ENCODE data around the gene EPHA8.

EPHA8 gene

GRCh38 chr1:22566161-22566560 is 2.9 kb downstream of the EPHA8 start:
- H3K4me2 ChIP-seq (ENCODE audit: low read depth, low read length) = no peak overlapping the region
- H3K4me3 ChIP-seq (ENCODE audit: low read length) = no peak overlapping the region
- peaks cover 94% of the 10 kb centered on the region for H3K27me3 ChIP-seq (replicated peaks; ENCODE audit: insufficient read depth, low read length)
- no peak overlapping the region for H3K27ac ChIP-seq (ENCODE audit: low read length)
- H2AFZ ChIP-seq (ENCODE audit: low read length) = no peak overlapping the region
- no peaks in the 10 kb centered on the region for H3K36me3 ChIP-seq (replicated peaks; ENCODE audit: insufficient read depth, low read length)
- DNase-seq = no peak
- no peaks in the 10 kb centered on the region for H3K79me2 ChIP-seq (ENCODE audit: low read length)
- no peaks in the 10 kb centered on the region for H4K20me1 ChIP-seq (ENCODE audit: insufficient read depth, low read length)
- no peaks in the 10 kb centered on the region for H3K9me2 ChIP-seq (replicated peaks; ENCODE audit: insufficient read depth, low read length)
- TF ChIP-seq CTCF (IDR thresholded peaks at IDR 0.05; ENCODE audit: low read length) = no peak
- no peak for TF ChIP-seq EZH2phosphoT487 (IDR thresholded peaks at IDR 0.05; ENCODE audit: low read length)
- no peak for TF ChIP-seq EZH2 (optimal IDR thresholded peaks at IDR 0.05; ENCODE audit: low read depth, low read length)
- no peak overlapping the region for H3K9ac ChIP-seq (ENCODE audit: low read length)
- no peaks in the 10 kb centered on the region for H3F3A ChIP-seq (ENCODE audit: insufficient read depth, low read length)
- H3K4me1 ChIP-seq (ENCODE audit: low read length) = no peaks in the 10 kb centered on the region
- H3K9me3 ChIP-seq (replicated peaks; ENCODE audit: insufficient read depth, low read length) = no peaks in the 10 kb centered on the region

GRCh38 chr1:22567197-22567596 is 3.9 kb downstream of the EPHA8 start:
- Histone ChIP-seq H3K4me2 (ENCODE audit: low read depth, low read length) (no peak overlapping the region), H3K36me3 (replicated peaks; ENCODE audit: insufficient read depth, low read length) (no peaks in the 10 kb centered on the region), H3K27me3 (replicated peaks; ENCODE audit: insufficient read depth, low read length) (peaks cover 94% of the 10 kb centered on the region), H3K27ac (ENCODE audit: low read length) (no peak overlapping the region), H4K20me1 (ENCODE audit: insufficient read depth, low read length) (no peaks in the 10 kb centered on the region), H3K9me2 (replicated peaks; ENCODE audit: insufficient read depth, low read length) (no peaks in the 10 kb centered on the region), H2AFZ (ENCODE audit: low read length) (no peak overlapping the region), H3K9ac (ENCODE audit: low read length) (no peak overlapping the region), H3F3A (ENCODE audit: insufficient read depth, low read length) (no peaks in the 10 kb centered on the region), H3K4me3 (ENCODE audit: low read length) (no peak overlapping the region), H3K9me3 (replicated peaks; ENCODE audit: insufficient read depth, low read length) (no peaks in the 10 kb centered on the region), H3K79me2 (ENCODE audit: low read length) (no peaks in the 10 kb centered on the region), H3K4me1 (ENCODE audit: low read length) (no peaks in the 10 kb centered on the region)
- no peak for TF ChIP-seq EZH2 (optimal IDR thresholded peaks at IDR 0.05; ENCODE audit: low read depth, low read length)
- no peak for TF ChIP-seq CTCF (IDR thresholded peaks at IDR 0.05; ENCODE audit: low read length)
- no peak for TF ChIP-seq EZH2phosphoT487 (IDR thresholded peaks at IDR 0.05; ENCODE audit: low read length)
- no peak for DNase-seq

GRCh38 chr1:22567994-22568393 is 4.7 kb downstream of the EPHA8 start:
- Histone ChIP-seq H3K27me3 (replicated peaks; ENCODE audit: insufficient read depth, low read length) (peaks cover 94% of the 10 kb centered on the region), H3K9me2 (replicated peaks; ENCODE audit: insufficient read depth, low read length) (no peaks in the 10 kb centered on the region), H3K4me3 (ENCODE audit: low read length) (no peak overlapping the region), H3K27ac (ENCODE audit: low read length) (no peak overlapping the region), H3F3A (ENCODE audit: insufficient read depth, low read length) (no peaks in the 10 kb centered on the region), H3K36me3 (replicated peaks; ENCODE audit: insufficient read depth, low read length) (no peaks in the 10 kb centered on the region), H3K4me1 (ENCODE audit: low read length) (no peaks in the 10 kb centered on the region), H4K20me1 (ENCODE audit: insufficient read depth, low read length) (no peaks in the 10 kb centered on the region), H3K9ac (ENCODE audit: low read length) (no peak overlapping the region), H3K9me3 (replicated peaks; ENCODE audit: insufficient read depth, low read length) (no peaks in the 10 kb centered on the region), H3K4me2 (ENCODE audit: low read depth, low read length) (no peak overlapping the region), H2AFZ (ENCODE audit: low read length) (no peak overlapping the region), H3K79me2 (ENCODE audit: low read length) (no peaks in the 10 kb centered on the region)
- no peak for DNase-seq
- TF ChIP-seq CTCF (IDR thresholded peaks at IDR 0.05; ENCODE audit: low read length) = no peak
- no peak for TF ChIP-seq EZH2 (optimal IDR thresholded peaks at IDR 0.05; ENCODE audit: low read depth, low read length)
- no peak for TF ChIP-seq EZH2phosphoT487 (IDR thresholded peaks at IDR 0.05; ENCODE audit: low read length)

All from MM.1S (cell line).